Measurements from ENCODE around the gene HOXD3.

GRCh38 chr2:176145085-176145969 lies 11.8 kb upstream of the HOXD3 start:
- TF ChIP-seq CTCF (IDR thresholded peaks at IDR 0.05) (no peak), POLR2A (IDR thresholded peaks at IDR 0.05) (no peak), EP300 (IDR thresholded peaks at IDR 0.05) (no peak), POLR2AphosphoS5 (IDR thresholded peaks at IDR 0.05) (no peak)

Data from gastroesophageal sphincter (tissue), 3 donors.